ENCODE results near the gene TBC1D2B. TPM values are rescaled to one million over a fixed set of nuclear protein-coding genes. Genes with fewer than 3 reads are reported as not detected.
A peak's percentile ranks its signal among the peaks of the same experiment; 100 is the strongest.

Gene TBC1D2B
- total RNA-seq, 1 donor from 2014 or later = 26.2 TPM

DNA sequence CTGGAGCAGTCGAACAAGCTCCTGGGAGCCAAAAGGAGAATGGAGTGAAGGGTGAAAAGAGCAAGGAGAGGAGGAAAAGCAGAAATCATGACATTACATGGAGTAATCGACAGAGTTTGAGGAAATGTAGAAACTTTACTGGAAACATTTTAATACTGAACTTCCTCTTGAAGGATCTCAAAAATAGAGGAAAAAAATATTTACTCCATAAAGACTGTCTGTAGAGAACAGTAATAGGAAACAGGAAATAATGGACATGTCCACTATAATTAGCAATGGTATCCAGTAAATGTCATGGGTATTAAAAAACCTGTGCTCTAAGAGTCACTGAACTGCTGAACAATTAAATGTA is 53.0 kb downstream of the TBC1D2B start:
- no peak for DNase-seq

DNA sequence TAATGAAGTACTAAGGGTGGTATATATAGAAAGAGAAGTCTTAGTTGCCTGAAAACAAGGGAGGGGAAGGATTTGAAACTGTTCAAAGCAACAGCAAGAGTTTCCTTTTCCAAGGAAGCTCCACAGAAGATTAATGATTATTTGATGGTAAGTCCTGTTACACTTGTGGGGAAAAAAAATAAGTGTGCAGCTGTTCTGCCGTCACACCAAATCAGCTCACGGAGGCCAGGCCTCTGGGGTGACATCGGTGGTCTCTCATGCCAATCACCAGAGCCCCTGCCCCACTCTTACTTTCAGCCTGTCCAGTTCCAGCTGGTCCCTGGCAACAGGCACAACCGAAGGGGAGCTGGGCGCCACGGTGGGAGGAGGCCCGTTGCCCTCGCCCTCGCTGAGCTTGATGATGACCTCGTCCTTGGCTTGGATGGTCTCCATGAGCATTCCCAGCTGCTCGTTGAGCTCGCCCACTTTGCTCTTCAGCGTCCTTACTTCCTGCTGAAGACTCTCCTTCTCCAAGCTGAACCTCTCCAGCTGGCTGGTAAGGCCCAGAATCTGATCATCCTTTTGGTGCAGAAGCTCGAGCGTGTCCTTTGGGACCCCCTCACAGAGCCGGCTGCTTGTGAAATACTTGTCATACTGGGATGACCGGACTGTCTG is 53.5 kb downstream of the TBC1D2B start:
- no peak for DNase-seq

DNA sequence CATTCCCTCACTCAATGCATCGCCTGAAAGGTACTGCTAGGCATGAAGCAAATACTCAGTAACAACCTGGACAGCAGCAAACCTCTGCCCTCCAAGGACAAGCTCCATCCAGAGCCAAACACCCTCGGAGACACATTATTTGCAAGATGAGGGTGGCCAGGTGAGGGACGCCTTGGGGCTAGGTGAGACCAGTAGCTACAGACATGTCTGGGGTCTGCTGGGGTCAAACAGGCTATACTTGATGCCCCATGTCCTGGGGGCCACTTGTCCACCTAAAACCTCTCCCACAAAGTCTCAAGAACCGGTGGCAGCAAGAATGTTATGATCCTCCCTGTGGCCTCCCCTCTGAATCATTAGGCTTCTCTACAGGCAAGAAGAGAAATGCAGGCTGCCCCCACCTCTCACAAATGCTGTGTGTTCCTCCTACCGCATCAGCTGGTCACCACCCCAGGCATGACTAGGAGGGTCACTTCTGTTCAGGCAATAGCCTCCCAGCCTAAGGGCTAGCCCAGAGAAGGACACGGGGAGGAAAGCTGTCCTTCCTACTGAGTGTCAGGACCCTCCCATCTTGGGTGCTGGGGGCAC is 54.3 kb downstream of the TBC1D2B start:
- no peak for DNase-seq

DNA sequence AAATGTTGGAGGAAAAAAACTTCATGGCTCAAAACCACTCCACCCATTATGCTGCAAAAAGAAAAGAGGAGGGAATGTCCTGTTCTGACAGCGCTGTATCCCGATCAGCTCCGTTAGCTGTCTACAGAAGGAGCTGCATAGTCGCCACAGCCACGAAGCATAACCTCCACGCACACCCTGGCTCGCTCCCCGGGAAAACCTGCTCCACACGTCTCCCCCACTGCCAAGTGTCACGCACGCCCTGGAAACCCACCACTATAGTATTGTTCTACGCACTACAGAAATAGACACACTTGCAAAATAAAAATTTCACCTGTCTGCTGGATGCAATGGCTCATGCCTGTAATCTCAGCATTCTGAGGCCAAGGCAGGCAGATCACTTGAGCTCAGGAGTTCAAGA is 55.8 kb downstream of the TBC1D2B start:
- no peak for DNase-seq

DNA sequence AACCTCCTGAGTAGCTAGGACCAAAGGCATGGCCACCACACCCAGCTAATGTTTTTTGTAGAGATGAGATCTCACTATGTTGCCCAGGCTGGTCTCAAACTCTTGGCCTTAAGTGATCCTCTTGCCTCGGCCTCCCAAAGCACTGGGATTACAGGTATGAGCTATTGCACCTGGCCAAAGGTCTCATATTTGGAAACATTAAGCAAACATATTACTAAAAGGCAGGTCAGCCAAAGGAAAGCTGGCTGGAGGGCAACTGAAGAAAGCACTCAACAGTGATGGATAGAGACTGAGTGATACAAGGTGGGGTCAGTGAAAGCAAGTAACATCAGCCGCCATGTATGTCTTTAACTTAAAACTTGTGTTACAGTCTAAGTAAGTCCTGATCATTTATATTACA is 57.5 kb downstream of the TBC1D2B start:
- DNase-seq = no peak

DNA sequence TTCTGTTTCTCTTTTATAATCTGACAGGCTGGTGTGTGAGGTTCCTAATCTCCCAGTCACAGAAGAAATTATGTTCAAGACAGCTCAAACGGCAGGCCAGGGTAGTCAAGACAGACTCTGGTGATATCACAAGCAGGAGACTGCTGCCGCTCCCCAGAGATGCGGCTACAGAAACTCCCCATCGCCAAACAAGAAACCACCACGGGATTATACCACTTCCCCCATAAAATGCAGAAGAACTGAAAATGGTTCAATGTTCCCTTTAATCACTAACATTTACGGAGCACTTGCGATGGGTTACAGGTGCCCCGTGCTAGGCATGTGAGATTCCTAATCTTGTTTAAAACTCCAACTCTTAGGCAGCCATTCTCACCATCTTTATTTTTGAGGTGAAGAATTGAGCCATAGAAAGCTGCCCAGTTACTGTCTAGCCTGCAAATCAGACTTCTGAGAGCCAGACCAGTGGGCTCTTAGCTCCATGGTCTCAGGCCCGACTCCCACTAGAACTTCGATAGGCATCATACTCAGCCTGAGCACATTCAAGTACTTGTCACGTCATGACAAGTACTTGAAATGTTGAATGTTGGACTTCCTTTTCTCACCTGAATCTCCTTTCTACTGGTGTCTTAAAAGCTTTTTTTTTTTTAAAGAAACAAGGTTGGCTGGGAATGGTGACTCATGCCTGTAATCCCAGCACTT is 58.4 kb downstream of the TBC1D2B start:
- DNase-seq = no peak

DNA sequence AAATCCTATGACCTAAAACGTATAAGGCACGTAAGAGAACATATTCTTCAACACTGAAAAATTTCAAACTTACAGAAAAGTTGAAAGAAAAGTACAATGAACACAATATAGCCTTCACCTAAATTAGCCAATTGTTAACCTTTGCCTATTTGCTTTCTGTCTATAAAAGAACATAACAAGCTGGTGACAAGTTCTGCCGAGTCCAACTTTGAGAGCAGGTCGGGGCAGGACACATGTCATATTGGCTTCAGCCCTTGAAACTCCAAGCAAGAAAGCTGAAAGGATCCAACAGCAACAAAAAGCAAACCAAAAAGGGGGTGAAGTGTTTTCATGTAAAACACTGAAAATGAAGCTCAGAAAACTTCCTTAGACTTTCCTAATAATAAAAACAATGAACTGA is 59.1 kb downstream of the TBC1D2B start:
- no peak for DNase-seq

DNA sequence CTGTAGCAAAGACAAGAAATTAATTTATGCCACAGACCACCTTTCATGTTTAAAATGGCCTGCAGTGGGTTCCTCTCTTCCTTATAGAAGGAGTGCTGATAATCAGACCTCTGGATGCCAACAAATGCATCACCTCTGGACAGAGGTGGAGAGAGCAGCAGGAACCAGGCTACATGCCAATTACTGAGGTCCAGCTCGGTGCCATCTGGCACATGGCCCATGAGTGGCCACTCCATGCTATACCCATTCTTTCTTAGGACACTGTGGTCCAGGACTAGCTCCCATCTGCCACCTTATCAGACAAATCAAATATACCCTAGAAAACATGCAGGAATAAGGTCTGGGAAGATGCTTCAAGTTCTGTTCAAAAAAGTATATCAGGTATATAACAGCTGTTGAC is 60.7 kb downstream of the TBC1D2B start:
- no peak for DNase-seq

DNA sequence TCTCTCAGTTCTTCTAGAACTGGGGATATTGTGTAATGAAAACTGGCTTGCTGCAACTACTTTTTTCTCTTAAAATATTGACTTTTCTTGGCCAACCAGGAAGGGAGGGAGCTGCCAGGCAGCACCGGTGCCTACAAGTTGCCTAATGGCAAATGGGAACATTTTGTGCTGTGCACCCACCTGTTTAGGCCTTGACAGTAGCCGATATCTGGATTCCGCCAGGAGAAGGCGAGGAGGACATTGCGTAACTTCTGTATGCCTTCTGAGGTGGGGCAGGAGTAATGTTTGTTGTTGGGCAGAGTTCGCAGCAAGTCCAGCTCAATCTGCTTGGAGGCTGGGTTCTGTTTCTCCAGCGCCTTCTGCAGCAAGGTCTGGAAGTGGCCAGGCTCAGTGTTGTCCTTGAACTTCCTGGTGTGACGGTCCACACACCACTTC is 64.9 kb downstream of the TBC1D2B start:
- DNase-seq = no peak

DNA sequence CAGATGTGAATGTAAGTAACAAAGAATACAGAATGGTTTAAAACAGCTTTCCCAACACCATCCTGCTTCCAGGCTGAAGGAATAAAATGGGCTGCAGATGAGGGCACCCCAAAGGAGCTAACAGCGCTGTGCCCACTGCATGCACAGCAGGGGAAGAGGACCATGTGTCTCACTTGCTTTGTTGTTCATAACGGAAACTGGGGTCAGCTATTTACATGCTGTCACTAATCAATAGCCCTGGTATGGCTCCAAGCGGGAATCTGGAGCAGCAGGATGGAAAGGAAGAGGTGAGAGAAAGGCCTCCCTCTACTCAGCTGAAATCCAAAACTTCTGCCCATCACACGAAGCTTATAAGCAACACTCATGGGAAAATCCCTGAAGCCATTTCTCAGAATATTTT is 67.4 kb downstream of the TBC1D2B start:
- no peak for DNase-seq

DNA sequence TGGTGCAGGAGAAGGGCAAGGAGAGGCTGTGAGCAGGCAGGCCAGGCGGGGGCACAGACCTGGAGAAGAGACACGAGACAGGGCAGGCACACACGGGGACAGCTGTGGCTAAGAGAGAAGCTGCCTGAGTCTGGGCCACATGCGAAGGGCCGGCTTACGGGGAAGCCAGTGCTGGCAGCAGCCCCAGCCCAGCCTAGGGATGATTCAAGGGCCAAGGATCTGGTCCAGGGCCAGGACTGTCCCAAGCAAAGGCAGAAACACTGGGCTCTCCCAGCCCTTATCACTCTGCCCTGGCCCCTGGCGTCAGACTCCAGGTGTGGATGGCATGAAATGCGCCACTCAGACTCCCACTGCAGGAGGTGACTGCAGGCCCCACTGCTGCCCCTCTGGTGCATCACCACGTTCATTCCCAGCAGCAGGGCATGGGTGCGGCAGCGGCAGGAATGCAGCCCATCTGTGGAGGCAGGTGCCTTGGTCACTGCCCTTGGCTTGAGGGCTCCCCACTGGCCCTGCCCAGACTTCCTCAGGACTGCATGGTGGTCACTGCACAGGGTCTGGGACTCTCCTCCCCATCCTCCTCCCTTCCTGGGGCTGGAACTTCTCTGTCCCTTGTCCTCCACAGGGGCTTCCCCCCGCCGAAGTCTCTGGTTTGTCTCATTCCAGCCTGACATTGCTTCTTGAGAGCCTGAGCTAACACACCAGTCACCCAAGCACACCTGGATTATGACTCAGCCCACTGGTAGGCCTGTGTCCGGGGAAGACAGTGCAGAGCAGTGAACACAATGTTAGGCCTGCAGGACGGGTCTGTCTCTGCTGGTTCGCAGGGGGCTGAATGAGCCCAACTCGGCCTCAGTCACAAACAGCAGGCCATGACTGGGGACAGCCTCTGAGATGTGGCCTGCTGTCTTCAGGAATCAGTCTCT is 69.3 kb downstream of the TBC1D2B start:
- DNase-seq = no peak

DNA sequence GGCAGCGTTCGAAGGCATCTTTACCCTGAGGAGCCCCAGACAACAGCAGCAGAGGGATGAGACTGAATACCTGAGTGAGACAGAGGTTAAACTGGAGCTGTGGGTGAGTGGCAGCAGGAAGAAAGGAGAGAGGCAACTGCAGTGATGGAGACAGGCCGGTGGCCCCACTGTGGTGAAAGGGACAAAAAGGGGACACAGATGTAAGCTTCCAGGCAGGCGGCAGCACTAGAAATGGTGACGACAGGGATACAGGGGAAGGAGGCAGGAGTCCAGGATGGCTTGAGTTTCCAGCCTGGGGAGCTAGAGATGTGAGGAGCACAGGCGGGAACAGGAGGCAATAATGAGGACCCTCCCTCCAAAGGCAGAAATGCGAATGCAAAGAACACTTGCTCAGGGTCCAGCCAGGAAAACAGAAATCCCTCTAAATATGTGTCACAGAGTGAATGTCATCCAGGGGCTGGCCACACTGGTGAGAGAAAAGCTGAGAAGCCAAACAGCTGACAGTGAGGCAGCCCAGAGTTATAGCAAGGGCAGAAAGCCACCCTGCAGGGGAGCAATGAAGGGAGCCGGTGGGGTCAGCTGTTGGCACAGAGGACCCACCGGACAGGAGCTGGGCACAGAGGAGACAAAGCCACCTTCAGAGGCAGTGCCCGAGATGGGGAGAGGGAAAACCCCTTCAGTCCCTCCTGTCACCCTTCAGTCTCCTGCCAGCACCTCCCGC is 70.1 kb downstream of the TBC1D2B start:
- DNase-seq = no peak

DNA sequence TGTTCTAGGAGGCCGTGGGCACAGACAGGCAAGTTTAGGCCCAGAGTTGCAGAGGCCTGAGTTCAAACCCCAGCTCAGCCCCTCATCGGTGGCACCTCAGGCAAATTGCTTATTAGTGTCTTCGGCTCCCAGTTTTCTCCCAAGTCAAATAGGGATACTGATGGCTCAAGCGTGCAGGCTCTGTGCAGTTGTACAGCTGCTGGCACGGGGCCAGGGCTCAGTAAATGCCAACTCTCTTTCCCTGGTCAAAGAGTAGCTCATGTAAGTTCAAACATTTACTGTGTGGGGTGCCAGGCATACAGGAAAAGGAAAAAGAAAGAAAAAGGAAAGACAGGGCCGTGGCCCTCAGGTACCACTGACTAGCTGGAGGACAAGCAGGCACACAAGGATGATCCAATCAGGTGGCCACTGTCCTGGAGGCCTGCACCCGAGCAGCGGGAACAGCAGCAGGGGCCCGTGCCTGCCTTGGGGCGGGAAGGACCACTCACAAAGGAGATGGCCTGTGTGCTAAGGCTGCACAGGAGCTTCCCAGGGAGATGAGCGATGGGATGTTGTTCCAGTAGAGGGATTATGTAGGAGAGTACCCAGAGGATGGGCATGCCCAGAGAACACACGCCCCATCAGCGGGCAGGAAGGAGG is 70.8 kb downstream of the TBC1D2B start:
- peak; percentile 34 for DNase-seq

DNA sequence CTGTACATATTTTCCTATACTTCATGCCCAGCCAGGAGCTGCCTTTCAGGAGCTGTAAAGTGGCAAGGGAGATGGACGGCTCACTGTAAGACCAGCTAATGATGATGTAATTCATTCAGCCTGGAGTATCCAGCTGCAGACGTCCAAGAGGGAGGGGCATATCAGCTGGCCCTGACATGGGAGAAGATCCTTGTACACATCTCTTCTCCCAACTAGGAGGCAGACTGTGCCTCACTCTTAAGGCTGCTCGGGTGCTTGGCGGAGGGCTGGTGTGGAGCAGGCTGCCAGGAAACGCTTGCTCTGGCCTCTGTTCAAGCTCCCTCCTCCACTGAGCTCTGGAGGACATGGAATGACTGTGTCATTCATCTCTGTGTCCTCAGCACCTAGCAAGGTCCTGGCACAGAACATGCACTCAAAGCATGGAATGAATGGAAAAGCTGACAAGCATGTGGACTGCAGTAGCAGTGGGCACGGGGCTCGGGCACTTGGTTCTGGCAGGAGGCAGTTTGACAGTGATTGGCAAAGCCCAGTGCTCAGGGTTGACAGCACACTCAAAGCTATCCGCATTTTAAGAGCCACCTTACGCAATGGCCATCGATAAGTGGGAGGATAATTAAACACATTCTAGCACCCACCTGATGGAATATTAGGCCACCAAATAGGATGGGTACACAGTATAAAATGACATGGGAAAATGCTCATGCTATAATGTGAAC is 72.4 kb downstream of the TBC1D2B start:
- peak; percentile 81 for DNase-seq

DNA sequence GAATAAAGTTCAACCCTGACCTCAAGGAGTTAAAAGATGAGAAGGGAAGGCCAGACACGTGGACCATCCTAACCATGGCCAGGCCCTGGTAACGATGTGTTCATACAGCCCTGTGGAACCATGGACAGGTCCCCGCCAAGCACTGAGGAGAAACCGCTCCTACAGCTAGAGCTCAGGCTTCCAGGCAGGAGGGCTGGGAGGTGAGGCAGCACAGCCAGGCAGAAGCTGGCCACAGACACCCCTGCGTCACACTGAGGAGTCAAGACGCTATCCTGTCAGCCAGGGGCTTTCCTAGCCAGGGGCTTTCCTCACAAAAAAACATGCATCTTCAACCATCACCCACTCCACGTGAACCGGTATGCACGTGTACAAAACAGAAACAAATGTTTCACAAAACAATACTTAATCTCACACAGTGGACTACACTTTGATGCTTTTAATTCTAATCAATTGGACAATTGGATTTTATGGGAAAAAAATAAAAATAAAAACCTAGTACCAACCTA is 73.2 kb downstream of the TBC1D2B start:
- DNase-seq = no peak

DNA sequence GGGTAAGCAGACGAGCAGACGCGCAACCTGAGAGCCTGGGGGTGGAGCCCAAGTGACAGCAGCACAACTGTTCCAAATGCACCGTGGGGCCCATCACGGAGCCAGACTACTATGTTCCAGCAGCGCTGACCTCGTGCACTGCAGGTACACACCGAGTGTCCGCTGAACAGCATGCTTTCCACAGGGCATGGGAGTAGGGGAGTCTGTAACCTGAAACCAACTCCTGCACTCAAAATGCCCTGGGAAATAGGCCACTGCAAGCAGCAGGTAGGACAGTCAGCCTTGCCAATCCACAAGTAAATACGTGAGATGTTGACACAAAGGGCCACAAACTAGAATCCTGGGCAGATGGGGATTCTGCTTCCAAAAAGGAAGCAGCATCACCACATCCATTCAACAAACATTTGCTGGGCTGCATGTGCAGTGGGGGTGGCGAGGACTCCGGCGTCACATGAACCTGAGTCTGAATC is 73.9 kb downstream of the TBC1D2B start:
- no peak for DNase-seq

DNA sequence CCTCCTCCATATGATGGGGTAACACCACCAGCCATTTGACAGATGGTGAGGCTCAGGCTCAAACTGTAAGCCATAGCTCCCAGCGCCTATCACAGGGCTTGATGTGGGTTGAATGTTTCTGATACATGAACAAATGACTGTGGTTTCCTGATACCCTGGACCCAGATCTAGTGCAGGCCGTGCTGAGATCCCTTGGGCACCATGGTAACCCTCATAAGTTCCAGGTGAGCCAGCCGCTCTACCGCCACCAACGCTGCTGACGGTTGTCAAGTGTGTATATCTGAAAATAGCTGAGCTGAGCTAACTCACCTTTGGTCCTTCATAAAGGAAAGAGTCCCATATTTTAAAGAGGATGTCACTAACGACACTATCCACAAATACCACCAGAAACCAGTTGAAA is 74.5 kb downstream of the TBC1D2B start:
- DNase-seq = no peak

DNA sequence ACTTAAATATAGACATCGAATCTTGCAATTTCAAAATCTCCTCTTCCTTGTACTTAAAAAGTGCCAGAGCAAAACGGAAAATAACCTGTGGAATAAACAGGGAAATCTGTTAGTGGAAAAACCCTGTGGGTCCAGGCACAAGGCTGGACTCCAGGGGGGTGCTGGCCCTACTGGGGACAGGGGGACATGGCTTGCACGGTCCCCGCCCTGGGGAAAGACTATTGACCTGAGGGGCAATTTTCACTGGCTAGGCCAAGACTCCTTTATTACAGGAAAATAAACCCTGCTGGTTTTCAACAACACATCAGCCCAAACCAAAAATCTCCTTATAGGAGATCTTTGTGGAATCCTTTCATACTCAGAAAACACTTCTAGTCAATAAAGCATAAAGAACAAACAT is 75.9 kb downstream of the TBC1D2B start:
- no peak for DNase-seq

DNA sequence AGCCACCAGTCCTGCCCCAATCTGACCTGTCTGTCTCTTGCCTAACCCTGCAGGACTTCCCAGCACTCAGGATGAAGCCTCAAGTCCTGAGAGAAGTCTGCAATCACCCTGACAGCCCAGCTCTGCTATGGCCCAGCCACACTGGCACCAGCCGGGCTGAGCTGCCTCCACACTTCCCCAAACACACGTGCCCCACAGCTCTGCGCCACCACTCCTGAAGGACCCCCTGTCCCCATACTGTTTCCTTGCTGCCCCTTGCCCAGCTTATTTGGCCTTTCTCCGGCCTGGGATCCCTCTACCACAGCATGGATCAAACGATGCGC is 76.6 kb downstream of the TBC1D2B start:
- no peak for DNase-seq

DNA sequence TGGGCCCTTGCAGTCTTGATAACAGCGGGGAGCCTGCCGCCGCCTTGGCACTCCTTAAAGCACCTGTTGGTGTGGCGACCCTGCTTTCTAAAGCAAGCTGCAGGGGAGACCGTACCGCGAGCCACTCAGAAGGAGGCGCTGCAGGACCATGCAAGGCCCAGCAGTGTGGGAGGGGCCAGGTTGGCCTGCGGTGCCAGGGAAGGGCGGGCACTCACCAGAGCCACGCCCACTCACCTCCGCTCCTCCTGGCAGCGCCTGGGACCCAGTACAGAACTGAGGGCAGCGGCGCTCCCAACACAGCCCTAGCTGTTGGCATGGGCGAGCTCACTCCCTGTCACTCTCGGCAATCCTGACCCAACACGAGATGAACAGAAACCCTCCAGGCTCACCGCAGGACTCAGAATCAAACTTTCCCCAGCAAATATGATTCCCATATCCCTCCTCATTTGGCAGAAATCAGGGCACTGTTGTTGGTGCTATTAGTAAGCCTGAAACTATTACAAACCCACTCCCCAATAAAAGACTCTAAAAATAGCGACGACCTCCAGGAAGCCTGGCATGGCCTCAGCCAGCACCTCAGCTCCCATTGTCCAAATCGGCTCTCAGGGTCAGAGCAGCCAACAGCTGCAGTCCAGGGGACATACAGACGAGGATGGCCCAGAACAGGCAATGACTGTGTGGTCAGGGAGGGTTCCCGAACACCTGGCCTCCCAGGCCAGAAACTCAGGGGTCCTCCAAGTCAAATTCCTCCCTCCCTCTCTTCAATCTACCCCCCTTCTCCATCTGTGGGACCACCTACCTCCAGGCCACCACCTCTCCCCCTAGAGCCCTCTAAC is 77.2 kb downstream of the TBC1D2B start:
- DNase-seq = peak; percentile 87
